ENCODE measurements around the gene CGB3.
"Not testable (repeated sequence)": the region's sequence is repeated elsewhere in the genome, so short reads cannot be mapped to it uniquely, and the experiment has no call there.

Gene CGB3

GRCh38 chr19:49024233-49024632 lies at the start of gene CGB3:
CGB3 (minus strand) TSS chr19:49024333; CDS start chr19:49023971, 362 bp downstream.
- not testable (repeated sequence) for DNase-seq

GRCh38 chr19:49071860-49072547 lies 47.9 kb upstream of the CGB3 start:
- no peak for DNase-seq

- DNase-seq = no peak
Measured at GRCh38 chr19:49070416-49070815, 46.3 kb upstream of the CGB3 start.

- no peak for DNase-seq
Measured at GRCh38 chr19:49069026-49069425, 44.9 kb upstream of the CGB3 start.

GRCh38 chr19:49067554-49067953 lies 43.4 kb upstream of the CGB3 start:
- no peak for DNase-seq

GRCh38 chr19:49065905-49066512 lies 41.9 kb upstream of the CGB3 start:
- DNase-seq = no peak

- DNase-seq = no peak
Measured at GRCh38 chr19:49064768-49065611, 40.9 kb upstream of the CGB3 start, which contains the start of gene NTF4. NTF4 (minus strand) TSS chr19:49064818; CDS start chr19:49061997, 2,821 bp downstream.

- DNase-seq = no peak
Measured at GRCh38 chr19:49064029-49064629, 40.0 kb upstream of the CGB3 start.

GRCh38 chr19:49061445-49061844 lies 37.3 kb upstream of the CGB3 start:
- DNase-seq = no peak

- DNase-seq = no peak
Measured at GRCh38 chr19:49061000-49061399, 36.9 kb upstream of the CGB3 start.

- DNase-seq = no peak
Measured at GRCh38 chr19:49059053-49059452, 34.9 kb upstream of the CGB3 start.

- DNase-seq = peak; percentile 39
Measured at GRCh38 chr19:49058562-49058961, 34.4 kb upstream of the CGB3 start.

GRCh38 chr19:49057636-49058234 lies 33.6 kb upstream of the CGB3 start, which contains the start of gene CGB7:
CGB7 (minus strand) TSS chr19:49057749; CDS start chr19:49055375, 2,374 bp downstream.
- no peak for DNase-seq

- DNase-seq = not testable (repeated sequence)
Measured at GRCh38 chr19:49056902-49057596, 32.9 kb upstream of the CGB3 start.

GRCh38 chr19:49056101-49056901 lies 32.2 kb upstream of the CGB3 start:
- DNase-seq = peak; percentile 63

GRCh38 chr19:49050376-49051033 lies 26.4 kb upstream of the CGB3 start:
- DNase-seq = not testable (repeated sequence)

- DNase-seq = not testable (repeated sequence)
Measured at GRCh38 chr19:49049834-49050233, 25.7 kb upstream of the CGB3 start.

GRCh38 chr19:49049011-49049410 lies 24.9 kb upstream of the CGB3 start, which contains the start of gene CGB8:
CGB8 (minus strand) TSS chr19:49049111; CDS start chr19:49048739, 372 bp downstream.
- DNase-seq = not testable (repeated sequence)

- not testable (repeated sequence) for DNase-seq
Measured at GRCh38 chr19:49043548-49043947, 19.4 kb upstream of the CGB3 start, which contains the start of gene CGB5. CGB5 (plus strand) TSS chr19:49043848; CDS start chr19:49044210, 362 bp downstream.

GRCh38 chr19:49042666-49043065 lies 18.5 kb upstream of the CGB3 start:
- DNase-seq = not testable (repeated sequence)
